Endothelial cell of umbilical vein (primary cell): ENCODE measurements around the gene EDARADD. TPM values are rescaled to one million over a fixed set of nuclear protein-coding genes. Genes with fewer than 3 reads are reported as not detected.

Source experiments
- BruUV-seq: library from RNA; stranded (reverse); fragments of 400-500 nt; replicated peaks from 2 replicates; lab custom pipeline; 2021; lab: Mats Ljungman, UMichigan
- CTCF ChIA-PET: fragments of 300-600, 350-600 bp; sonication (Branson Sonifier 250); formaldehyde crosslinking; loops from one replicate; lab custom pipeline; 2021; ENCODE audit warnings: antibody characterized with exemption, inconsistent platforms; lab: Charles Lee
- POLR2A ChIA-PET: fragments of 300-600, 350-600 bp; sonication (Branson Sonifier 250); formaldehyde crosslinking; loops from one replicate; lab custom pipeline; 2021; ENCODE audit warnings: antibody characterized with exemption, inconsistent platforms; lab: Charles Lee
- DNase-seq: peaks from one replicate; pipeline ENCODE4 v3.0.0-alpha.2; 2011; ENCODE audit warnings: low read depth, low spot score
- FAIRE-seq: peaks from 2 replicates; lab custom pipeline; 2011; peaks lifted over from hg19 to GRCh38; lab: Jason Lieb, UNC
- H2AFZ ChIP-seq: 2 replicates; pipeline ENCODE4 v1.6.0; 2012; ENCODE audit warnings: low read depth, low read length, control low read depth, inconsistent platforms
- H3K27ac ChIP-seq: 2 replicates; pipeline ENCODE4 v1.5.1; 2011; ENCODE audit warnings: low read depth, mild to moderate bottlenecking, control low read depth, low read length, moderate library complexity; ENCODE audit not compliant: insufficient read depth
- H3K27me3 ChIP-seq, 2 experiments: 2 replicates each; pipeline versions ENCODE4 v1.6.0 to v1.6.1; 2011; ENCODE audit warnings: low read length in 2 of 2, mixed read lengths in 1 of 2; ENCODE audit not compliant: control insufficient read depth in 2 of 2, insufficient read depth in 2 of 2
- H3K36me3 ChIP-seq, 2 experiments: 2 replicates in 1 of 2; 3 replicates in 1 of 2; pipeline ENCODE4 v1.5.1; 2011; ENCODE audit warnings: low read length in 2 of 2, mild to moderate bottlenecking in 1 of 2, moderate library complexity in 1 of 2; ENCODE audit not compliant: control insufficient read depth in 2 of 2, insufficient read depth in 2 of 2; ENCODE audit errors: extremely low read depth in 1 of 2
- H3K4me1 ChIP-seq: 3 replicates; pipeline ENCODE4 v1.5.1; 2011; ENCODE audit warnings: mild to moderate bottlenecking, low read length; ENCODE audit not compliant: control insufficient read depth, insufficient read depth; ENCODE audit errors: extremely low read depth
- H3K4me2 ChIP-seq: 2 replicates; pipeline ENCODE4 v1.6.1; 2011; ENCODE audit warnings: low read length, control low read depth, mixed read lengths; ENCODE audit not compliant: insufficient read depth
- H3K4me3 ChIP-seq, 3 experiments: fragments of 200-600 bp in 1 of 3; sonication (generic), shearing (Covaris generic) in 1 of 3; replicated peaks in 1 of 3; 2 replicates each; pipeline ENCODE4 v1.5.1; 2011 to 2016; ENCODE audit warnings: control low read depth in 3 of 3, low read length in 3 of 3, mild to moderate bottlenecking in 2 of 3, inconsistent platforms in 1 of 3, low read depth in 1 of 3, moderate library complexity in 1 of 3; ENCODE audit not compliant: insufficient read depth in 1 of 3
- H3K79me2 ChIP-seq: 2 replicates; pipeline ENCODE4 v1.6.0; 2012; ENCODE audit warnings: low read length, inconsistent platforms; ENCODE audit not compliant: control insufficient read depth, insufficient read depth
- H3K9ac ChIP-seq: replicated peaks from 2 replicates; pipeline ENCODE3; 2011; ENCODE audit warnings: low read length, control low read depth; ENCODE audit not compliant: insufficient read depth; ENCODE audit errors: extremely low read depth
- H3K9me1 ChIP-seq: replicated peaks from 3 replicates; pipeline ENCODE4 v1.6.0; 2011; ENCODE audit warnings: mild to moderate bottlenecking, low read length; ENCODE audit not compliant: control insufficient read depth, insufficient read depth; ENCODE audit errors: extremely low read depth
- H3K9me3 ChIP-seq: replicated peaks from 2 replicates; pipeline ENCODE4 v1.5.1; 2012; ENCODE audit warnings: low read length, inconsistent platforms; ENCODE audit not compliant: control insufficient read depth, insufficient read depth
- H4K20me1 ChIP-seq: replicated peaks from 2 replicates; pipeline ENCODE3; 2011; ENCODE audit warnings: mild to moderate bottlenecking, low read length; ENCODE audit not compliant: control insufficient read depth, insufficient read depth; ENCODE audit errors: extremely low read depth
- EZH2 ChIP-seq: IDR thresholded peaks from 2 replicates; pipeline ENCODE4 v1.6.1; 2012; ENCODE audit warnings: borderline replicate concordance, low read depth, mild to moderate bottlenecking, moderate library complexity, low read length, inconsistent platforms; ENCODE audit not compliant: severe bottlenecking
- FOS ChIP-seq: IDR thresholded peaks from 2 replicates; pipeline ENCODE4 v1.6.1; 2011; ENCODE audit warnings: mild to moderate bottlenecking, low read length, moderate library complexity, borderline replicate concordance; ENCODE audit not compliant: insufficient read depth
- GATA2 ChIP-seq: IDR thresholded peaks from 2 replicates; pipeline ENCODE4 v1.7.0; 2011; ENCODE audit warnings: low read depth, mild to moderate bottlenecking, moderate library complexity, mixed read lengths, low read length; ENCODE audit not compliant: insufficient read length, insufficient read depth
- JUN ChIP-seq: IDR thresholded peaks from 2 replicates; pipeline ENCODE4 v1.6.1; 2011; ENCODE audit warnings: borderline replicate concordance, low read depth; ENCODE audit not compliant: insufficient read length, insufficient read depth
- MYC ChIP-seq: IDR thresholded peaks from one replicate; pipeline ENCODE4 v1.6.1; 2011; ENCODE audit warnings: mild to moderate bottlenecking, low read depth, low read length
- POLR2A ChIP-seq: IDR thresholded peaks from 2 replicates; pipeline ENCODE4 v1.6.1; 2012; ENCODE audit warnings: low read depth, mild to moderate bottlenecking, control low read depth, low read length
- POLR2AphosphoS5 ChIP-seq: IDR thresholded peaks from 2 replicates; pipeline ENCODE4 v1.6.1; 2012; ENCODE audit warnings: low read depth, mild to moderate bottlenecking, control low read depth, low read length, moderate library complexity; ENCODE audit not compliant: insufficient read depth
- dilution Hi-C: fragments of 300-500 bp; cut with MboI; formaldehyde crosslinking; loops from one replicate; pipeline ENCODE4 v1.15.0; 2019; ENCODE audit warnings: low sequenced_read_pairs; ENCODE audit not compliant: extremely low pct_ligation_motif_present
- intact Hi-C: fragments of 100-400 bp; cut with micrococcal nuclease; formaldehyde crosslinking; loops from one replicate; pipeline ENCODE4 v1.10.0; 2022
- polyA plus RNA-seq, 4 experiments: library from polyadenylated mRNA; depleted of rRNA in 3 of 4; stranded (reverse) in 3 of 4; unstranded in 1 of 4; fragments of >200 nt; gene quantifications; 2 replicates each; pipeline versions ENCODE4 v1.2.1 to v1.2.3, GENCODE V29; 2011 to 2012; ENCODE audit warnings: missing spikeins in 1 of 4
- total RNA-seq: library from RNA; stranded (reverse); gene quantifications from 2 replicates; pipeline ENCODE4 v1.2.3, GENCODE V29; 2021
- TF ChIP-seq, protein P1 (sequence below), 2 donors: IDR thresholded peaks; 1 replicate in 1 of 2; 2 replicates in 1 of 2; pipeline ENCODE4 v1.5.1; 2011; ENCODE audit warnings: low read length in 2 of 2, mild to moderate bottlenecking in 2 of 2, moderate library complexity in 2 of 2, control low read depth in 1 of 2, inconsistent platforms in 1 of 2, low read depth in 1 of 2; ENCODE audit not compliant: insufficient read depth in 1 of 2; ENCODE audit errors: extremely low read depth in 1 of 2
- TF ChIP-seq, protein P2 (sequence below): IDR thresholded peaks from 2 replicates; pipeline ENCODE4 v1.6.1; 2011; ENCODE audit not compliant: insufficient read depth, insufficient read length

EDARADD gene
- total and polyA plus RNA-seq, 2 donors (not counting 3 experiments of a cell fraction or from before 2014, with no cell fraction given), result not detected

DNA sequence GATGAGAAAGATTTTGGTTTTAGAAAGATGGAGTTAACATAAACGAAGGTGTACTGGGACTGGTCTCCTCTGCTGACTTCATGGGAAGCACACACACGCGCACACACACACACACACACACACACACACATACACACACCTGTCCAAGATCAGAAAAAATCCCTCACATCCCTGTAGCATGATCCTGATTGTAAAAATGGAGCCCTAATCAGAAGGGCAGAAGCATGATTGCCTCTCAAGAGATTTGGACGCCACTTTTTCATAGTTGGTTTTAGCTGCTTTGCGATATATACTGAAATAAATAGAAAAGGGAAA, 73.2 kb downstream of the EDARADD start:
- TF ChIP-seq POLR2A, result no peak
- TF ChIP-seq POLR2AphosphoS5, result no peak
- TF ChIP-seq FOS, result no peak
- TF ChIP-seq JUN, result no peak
- no peak for TF ChIP-seq MYC
- no peak for TF ChIP-seq GATA2
- TF ChIP-seq EZH2, result no peak
- TF ChIP-seq, protein P1, sequence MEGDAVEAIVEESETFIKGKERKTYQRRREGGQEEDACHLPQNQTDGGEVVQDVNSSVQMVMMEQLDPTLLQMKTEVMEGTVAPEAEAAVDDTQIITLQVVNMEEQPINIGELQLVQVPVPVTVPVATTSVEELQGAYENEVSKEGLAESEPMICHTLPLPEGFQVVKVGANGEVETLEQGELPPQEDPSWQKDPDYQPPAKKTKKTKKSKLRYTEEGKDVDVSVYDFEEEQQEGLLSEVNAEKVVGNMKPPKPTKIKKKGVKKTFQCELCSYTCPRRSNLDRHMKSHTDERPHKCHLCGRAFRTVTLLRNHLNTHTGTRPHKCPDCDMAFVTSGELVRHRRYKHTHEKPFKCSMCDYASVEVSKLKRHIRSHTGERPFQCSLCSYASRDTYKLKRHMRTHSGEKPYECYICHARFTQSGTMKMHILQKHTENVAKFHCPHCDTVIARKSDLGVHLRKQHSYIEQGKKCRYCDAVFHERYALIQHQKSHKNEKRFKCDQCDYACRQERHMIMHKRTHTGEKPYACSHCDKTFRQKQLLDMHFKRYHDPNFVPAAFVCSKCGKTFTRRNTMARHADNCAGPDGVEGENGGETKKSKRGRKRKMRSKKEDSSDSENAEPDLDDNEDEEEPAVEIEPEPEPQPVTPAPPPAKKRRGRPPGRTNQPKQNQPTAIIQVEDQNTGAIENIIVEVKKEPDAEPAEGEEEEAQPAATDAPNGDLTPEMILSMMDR (IDR thresholded peaks at IDR 0.05; ENCODE audit: extremely low read depth in 1 of 2, insufficient read depth in 1 of 2, low read depth in 1 of 2, low read length in 2 of 2), result no peak
- TF ChIP-seq, protein P2, sequence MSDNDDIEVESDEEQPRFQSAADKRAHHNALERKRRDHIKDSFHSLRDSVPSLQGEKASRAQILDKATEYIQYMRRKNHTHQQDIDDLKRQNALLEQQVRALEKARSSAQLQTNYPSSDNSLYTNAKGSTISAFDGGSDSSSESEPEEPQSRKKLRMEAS, result no peak
- no peak overlapping the region for H3K27ac ChIP-seq
- no TSS peak for BruUV-seq
- H3K27me3 ChIP-seq, result no peaks in the 10 kb centered on the region
- no peak overlapping the region for H3K4me2 ChIP-seq
- FAIRE-seq (no peak), DNase-seq (no peak)
- H2AFZ ChIP-seq, result no peak overlapping the region
- H3K4me3 ChIP-seq, result no peak overlapping the region
- no peaks in the 10 kb centered on the region for H3K9me3 ChIP-seq
- no peaks in the 10 kb centered on the region for H3K4me1 ChIP-seq
- H4K20me1 ChIP-seq, result no peaks in the 10 kb centered on the region
- ChIA-PET POLR2A (no interaction called here), CTCF (no interaction called here)
- no peaks in the 10 kb centered on the region for H3K9me1 ChIP-seq
- no peak overlapping the region for H3K9ac ChIP-seq
- H3K36me3 ChIP-seq, result no peaks in the 10 kb centered on the region
- intact Hi-C loops (no loop called here), dilution Hi-C loops (no loop called here)
- no peaks in the 10 kb centered on the region for H3K79me2 ChIP-seq
